ENCODE data around the gene AHDC1.

Gene AHDC1

GRCh38 chr1:27527223-27527889, 76.6 kb downstream of the AHDC1 start (continued):
- TF ChIP-seq MZF1 (tag by site-specific recombination; IDR thresholded peaks at IDR 0.05; ENCODE audit: borderline replicate concordance) (no peak), MYNN (tag by site-specific recombination; IDR thresholded peaks at IDR 0.05; ENCODE audit: borderline replicate concordance) (no peak), ZNF561 (tag by site-specific recombination; IDR thresholded peaks at IDR 0.05; ENCODE audit: borderline replicate concordance) (no peak), ZNF621 (tag by site-specific recombination; IDR thresholded peaks at IDR 0.05) (0 out of 2 replicates have a peak, but pooled peaks have one; percentile 62), ZNF18 (tag by site-specific recombination; IDR thresholded peaks at IDR 0.05) (0 out of 2 replicates have a peak, but pooled peaks have one; percentile 9), GLIS2 (tag by site-specific recombination; IDR thresholded peaks at IDR 0.05) (peak; percentile 36; the same call in 1 of the 2 replicates), KLF1 (tag by site-specific recombination; IDR thresholded peaks at IDR 0.05) (no peak), ZEB2 (tag by site-specific recombination; IDR thresholded peaks at IDR 0.05) (0 out of 2 replicates have a peak, but pooled peaks have one; percentile 32), ZBTB17 (tag by site-specific recombination; IDR thresholded peaks at IDR 0.05) (no peak), ZNF837 (tag by site-specific recombination; IDR thresholded peaks at IDR 0.05) (no peak), ZNF473 (tag by site-specific recombination; IDR thresholded peaks at IDR 0.05) (no peak), ZNF571 (tag by site-specific recombination; IDR thresholded peaks at IDR 0.05) (no peak), HIC1 (tag by site-specific recombination; IDR thresholded peaks at IDR 0.05) (no peak; the same call in 1 of the 2 replicates), HOXD13 (CRISPR knock-in tag; IDR thresholded peaks at IDR 0.05; ENCODE audit: borderline replicate concordance) (no peak), ZBTB21 (tag by site-specific recombination; IDR thresholded peaks at IDR 0.05) (no peak), ZNF560 (tag by site-specific recombination; IDR thresholded peaks at IDR 0.05; ENCODE audit: borderline replicate concordance) (no peak), KLF7 (tag by site-specific recombination; IDR thresholded peaks at IDR 0.05; ENCODE audit: borderline replicate concordance) (no peak), ZNF610 (tag by site-specific recombination; IDR thresholded peaks at IDR 0.05; ENCODE audit: borderline replicate concordance) (no peak), ZNF433 (tag by site-specific recombination; IDR thresholded peaks at IDR 0.05; ENCODE audit: low read depth) (no peak), ZFP69B (tag by site-specific recombination; IDR thresholded peaks at IDR 0.05) (no peak), ZNF76 (tag by site-specific recombination; IDR thresholded peaks at IDR 0.05; ENCODE audit: borderline replicate concordance, low read depth) (no peak), ZNF776 (tag by site-specific recombination; IDR thresholded peaks at IDR 0.05; ENCODE audit: borderline replicate concordance) (no peak), ZNF223 (tag by site-specific recombination; IDR thresholded peaks at IDR 0.05) (no peak), ZNF292 (tag by site-specific recombination; IDR thresholded peaks at IDR 0.05; ENCODE audit: borderline replicate concordance, low read depth) (no peak), FEZF1 (tag by site-specific recombination; IDR thresholded peaks at IDR 0.05) (no peak), KLF8 (tag by site-specific recombination; IDR thresholded peaks at IDR 0.05) (peak; percentile 18; the same call in 1 of the 2 replicates), ZNF19 (tag by site-specific recombination; IDR thresholded peaks at IDR 0.05; ENCODE audit: low read depth) (no peak), ZBTB8A (tag by site-specific recombination; IDR thresholded peaks at IDR 0.05) (no peak), ZNF148 (tag by site-specific recombination; IDR thresholded peaks at IDR 0.05; ENCODE audit: borderline replicate concordance) (no peak)
- TF ChIP-seq, protein P1, sequence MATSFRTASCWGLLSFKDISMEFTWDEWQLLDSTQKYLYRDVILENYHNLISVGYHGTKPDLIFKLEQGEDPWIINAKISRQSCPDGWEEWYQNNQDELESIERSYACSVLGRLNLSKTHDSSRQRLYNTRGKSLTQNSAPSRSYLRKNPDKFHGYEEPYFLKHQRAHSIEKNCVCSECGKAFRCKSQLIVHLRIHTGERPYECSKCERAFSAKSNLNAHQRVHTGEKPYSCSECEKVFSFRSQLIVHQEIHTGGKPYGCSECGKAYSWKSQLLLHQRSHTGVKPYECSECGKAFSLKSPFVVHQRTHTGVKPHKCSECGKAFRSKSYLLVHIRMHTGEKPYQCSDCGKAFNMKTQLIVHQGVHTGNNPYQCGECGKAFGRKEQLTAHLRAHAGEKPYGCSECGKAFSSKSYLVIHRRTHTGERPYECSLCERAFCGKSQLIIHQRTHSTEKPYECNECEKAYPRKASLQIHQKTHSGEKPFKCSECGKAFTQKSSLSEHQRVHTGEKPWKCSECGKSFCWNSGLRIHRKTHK (tag by site-specific recombination; IDR thresholded peaks at IDR 0.05) = no peak
- TF ChIP-seq, protein P2, sequence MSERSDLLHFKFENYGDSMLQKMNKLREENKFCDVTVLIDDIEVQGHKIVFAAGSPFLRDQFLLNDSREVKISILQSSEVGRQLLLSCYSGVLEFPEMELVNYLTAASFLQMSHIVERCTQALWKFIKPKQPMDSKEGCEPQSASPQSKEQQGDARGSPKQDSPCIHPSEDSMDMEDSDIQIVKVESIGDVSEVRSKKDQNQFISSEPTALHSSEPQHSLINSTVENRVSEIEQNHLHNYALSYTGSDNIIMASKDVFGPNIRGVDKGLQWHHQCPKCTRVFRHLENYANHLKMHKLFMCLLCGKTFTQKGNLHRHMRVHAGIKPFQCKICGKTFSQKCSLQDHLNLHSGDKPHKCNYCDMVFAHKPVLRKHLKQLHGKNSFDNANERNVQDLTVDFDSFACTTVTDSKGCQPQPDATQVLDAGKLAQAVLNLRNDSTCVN (tag by site-specific recombination; optimal IDR thresholded peaks at IDR 0.05) = no peak
